Raji (cell line): ENCODE measurements around the gene ACY1.

Experiments used
- POLR2A ChIP-seq: IDR thresholded peaks from 2 replicates; pipeline ENCODE4 v1.6.1; 2011; ENCODE audit warnings: low read depth, low read length, control low read depth; ENCODE audit not compliant: insufficient read depth

Gene ACY1

DNA sequence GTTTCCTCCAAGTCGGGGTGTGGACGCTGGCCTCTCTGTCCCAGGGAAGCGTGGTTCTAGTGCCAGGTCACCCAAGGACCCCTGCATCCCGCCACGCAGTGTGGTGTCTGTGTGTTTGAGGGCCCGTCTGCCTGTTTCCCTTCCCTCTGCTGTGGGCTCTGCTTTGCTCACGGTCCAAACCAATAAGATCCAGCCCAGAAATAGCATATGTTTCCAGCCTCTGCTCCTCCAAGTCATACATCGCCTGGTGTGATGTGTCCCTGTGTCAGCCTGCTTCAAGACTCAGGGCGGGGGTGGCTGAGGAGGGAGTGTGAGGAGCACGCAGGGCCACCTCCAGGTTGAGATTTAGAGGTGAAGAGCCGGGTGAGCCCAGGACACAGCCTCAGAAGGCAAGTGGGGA lies 34.3 kb downstream of the ACY1 start:
- TF ChIP-seq POLR2A = no peak

DNA sequence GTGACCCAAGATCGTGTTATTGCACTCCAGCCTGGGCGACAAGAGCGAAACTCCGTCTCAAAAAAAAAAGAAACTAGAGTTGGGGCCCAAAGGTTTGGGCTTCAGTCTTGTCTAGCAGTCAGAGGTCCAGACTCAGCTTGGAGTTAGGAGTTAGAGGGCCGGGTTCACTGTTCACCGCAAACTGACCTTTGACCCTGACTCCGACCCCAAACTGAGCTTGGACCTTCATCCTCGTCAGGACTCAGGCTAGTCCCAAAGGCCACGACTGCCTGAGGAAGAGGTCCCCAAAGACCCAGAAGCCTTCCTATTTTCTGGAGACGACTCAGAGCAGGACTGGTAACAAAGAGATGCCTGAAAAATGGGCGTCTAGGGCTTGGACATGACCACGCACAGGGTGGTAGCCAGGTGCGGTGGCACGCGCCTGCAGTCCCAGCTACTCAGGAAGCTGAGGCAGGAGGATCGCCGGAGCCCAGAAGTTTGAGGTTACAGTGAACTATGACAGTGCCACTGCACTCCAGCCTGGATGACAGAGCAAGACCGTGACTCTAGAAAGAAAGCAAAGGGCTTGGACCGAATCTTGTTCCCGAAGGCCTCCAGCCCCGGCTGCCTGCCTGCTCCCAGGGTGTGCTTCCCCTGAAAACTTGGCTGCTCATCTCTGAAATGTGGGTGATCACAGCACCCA lies 35.1 kb downstream of the ACY1 start:
- TF ChIP-seq POLR2A = no peak

DNA sequence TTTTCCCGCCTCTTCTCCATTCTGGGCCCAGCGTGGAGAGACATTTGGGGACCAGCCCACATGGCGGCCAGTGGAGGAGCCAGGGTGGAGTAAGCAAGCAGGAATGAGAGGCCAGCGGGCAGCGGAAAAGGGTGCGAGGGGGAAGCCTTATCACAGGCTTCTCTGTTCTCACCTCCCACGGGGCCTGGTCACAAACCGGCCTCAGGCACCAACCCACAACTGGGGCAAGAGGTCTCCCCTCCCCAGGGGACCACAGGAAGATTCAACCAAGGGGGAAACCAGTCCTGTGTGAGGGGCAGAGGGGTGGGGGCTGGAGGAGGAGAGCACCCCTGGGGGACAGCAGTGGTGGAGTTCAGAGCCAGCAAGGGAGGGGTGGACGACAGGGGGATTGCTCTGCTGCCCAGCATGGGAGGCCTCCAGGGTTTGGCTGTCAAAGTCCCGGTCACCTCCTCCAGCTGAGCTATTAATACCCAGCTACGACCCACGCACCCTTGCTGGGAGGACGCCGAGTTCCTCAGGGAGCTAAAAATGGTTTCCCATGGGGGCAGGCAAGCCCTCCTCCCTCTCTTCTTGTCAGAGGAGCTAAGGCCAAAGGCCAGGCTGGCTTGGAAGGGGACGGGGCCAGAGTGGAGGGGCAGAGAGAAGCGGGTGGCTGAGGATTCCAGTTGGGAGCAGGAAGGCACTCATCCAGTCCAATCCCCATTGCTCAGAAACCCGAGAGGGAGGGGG lies 36.2 kb downstream of the ACY1 start:
- no peak for TF ChIP-seq POLR2A

DNA sequence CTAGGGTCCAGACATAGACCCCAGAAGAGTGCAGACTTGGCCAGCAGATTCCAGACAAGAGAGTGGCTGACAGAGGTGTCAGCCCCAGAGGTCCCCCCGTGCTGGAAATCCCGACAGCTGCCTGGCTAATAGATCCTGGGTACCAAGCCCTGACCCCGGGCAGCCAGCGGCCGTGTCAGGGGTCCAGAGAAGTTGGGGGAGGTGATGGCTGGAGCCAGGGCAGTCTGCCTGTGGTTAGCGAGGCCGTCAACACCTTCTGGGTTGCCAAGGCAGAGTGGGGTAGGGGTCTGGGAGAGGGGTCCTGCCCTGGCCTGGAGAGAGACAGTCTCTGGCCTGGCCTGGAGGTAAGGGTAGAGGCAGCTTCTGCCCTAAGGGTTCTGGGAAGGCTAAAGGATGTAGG lies 37.5 kb downstream of the ACY1 start:
- no peak for TF ChIP-seq POLR2A

DNA sequence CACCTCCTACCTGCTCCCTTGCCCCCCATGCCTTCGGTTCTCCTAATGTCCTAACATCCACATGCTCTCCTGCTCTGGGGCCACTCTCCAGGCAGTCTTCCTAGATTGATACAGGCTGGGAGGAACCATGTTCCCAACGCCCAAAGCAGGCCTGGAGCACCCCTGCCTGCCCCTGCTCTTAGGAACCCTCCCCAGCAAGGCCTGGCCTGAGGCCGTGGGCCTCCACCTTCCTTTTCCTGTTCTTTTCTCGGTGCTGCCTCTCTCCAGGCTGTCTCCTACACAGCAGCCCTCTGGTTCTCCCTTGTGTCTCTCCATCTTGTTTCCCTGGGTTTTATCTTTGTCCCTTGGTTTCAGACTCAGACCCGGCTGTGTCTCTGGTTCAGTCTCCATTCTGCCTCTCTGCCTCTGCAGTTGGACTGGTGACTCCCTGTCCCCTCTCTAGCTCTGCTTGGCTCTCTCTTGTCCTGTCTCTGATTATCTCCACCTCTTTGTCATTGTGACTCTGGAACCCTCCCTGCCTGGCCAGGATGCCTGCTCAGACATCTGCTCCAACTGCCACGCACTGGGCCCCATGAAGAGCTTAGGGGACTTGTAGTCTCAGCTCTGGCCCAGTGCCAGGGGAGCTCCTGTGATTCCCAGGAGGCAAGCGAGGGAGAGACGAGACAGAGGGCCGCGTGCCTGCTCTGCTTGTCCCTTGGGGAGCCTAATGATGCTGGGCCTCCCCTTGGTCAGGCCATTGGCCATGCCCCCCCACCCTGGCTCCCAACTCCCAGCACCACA lies 38.3 kb downstream of the ACY1 start:
- no peak for TF ChIP-seq POLR2A

DNA sequence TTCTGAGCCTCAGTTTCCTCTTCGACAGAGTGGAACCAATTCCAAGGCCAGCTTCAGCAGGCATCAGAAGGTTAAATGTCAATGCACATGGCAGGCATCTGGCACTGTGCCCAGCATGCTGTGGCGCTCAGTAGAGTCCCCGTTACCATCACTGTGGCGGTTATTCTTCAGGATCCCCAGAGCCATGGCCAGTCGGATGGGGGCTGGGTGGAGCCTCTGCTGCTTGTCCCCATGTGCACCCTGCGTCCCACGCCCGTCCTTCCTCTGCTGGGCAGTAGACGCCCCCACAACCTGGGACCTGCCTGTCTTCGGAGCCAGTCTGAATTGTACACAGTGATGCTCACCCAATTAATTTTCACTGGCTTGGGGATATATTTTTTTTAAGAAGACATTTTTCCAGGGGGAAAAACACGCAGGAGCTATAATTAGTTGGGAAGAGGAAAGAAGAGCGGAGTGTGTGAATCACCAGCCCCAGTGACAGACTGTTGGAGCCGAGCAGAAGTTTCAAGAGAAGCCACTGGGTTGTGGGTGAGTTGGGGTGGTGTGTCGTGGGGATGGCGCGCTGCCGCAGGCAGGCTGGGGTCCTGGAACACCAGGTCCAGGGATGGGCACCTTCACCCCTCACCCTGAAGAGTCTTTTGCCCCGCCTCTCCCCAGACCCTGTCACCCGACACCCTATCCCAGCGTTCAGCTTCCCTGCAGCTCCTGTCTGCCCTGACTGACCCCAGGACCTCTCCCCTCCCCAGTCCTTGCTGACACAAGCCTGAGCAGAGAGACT lies 39.2 kb downstream of the ACY1 start:
- TF ChIP-seq POLR2A = no peak

DNA sequence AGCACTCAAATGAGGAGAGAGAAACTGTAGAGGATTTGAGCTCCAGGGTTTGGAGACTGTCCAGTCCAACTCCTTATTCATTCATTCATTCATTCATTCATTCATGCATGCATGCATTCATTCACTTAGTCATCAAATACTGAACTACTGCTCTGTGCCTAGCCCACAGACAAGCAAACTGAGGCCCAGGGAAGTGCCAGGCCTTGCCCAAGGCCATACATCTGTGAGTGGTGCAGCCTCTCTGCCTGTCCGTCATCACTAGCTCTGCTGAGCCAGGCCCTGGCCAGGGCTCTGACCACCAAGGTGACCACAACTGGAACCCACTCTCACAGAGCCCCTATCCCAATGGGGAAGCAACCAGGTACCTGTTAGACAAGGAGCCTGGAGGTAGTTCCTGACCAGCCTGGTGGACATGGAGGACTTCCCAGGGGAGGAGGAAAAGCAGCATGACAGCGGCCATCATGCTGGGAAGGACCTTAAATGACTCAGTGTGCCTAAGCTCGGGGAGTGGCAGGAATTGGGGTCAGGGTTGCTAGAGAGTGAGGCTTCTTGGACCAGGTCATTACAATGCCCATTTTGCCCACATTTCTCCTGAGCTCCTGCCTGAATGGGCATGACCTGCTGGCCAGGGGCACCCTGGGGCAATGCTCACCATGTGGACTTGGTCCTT lies 39.9 kb downstream of the ACY1 start:
- TF ChIP-seq POLR2A = no peak

DNA sequence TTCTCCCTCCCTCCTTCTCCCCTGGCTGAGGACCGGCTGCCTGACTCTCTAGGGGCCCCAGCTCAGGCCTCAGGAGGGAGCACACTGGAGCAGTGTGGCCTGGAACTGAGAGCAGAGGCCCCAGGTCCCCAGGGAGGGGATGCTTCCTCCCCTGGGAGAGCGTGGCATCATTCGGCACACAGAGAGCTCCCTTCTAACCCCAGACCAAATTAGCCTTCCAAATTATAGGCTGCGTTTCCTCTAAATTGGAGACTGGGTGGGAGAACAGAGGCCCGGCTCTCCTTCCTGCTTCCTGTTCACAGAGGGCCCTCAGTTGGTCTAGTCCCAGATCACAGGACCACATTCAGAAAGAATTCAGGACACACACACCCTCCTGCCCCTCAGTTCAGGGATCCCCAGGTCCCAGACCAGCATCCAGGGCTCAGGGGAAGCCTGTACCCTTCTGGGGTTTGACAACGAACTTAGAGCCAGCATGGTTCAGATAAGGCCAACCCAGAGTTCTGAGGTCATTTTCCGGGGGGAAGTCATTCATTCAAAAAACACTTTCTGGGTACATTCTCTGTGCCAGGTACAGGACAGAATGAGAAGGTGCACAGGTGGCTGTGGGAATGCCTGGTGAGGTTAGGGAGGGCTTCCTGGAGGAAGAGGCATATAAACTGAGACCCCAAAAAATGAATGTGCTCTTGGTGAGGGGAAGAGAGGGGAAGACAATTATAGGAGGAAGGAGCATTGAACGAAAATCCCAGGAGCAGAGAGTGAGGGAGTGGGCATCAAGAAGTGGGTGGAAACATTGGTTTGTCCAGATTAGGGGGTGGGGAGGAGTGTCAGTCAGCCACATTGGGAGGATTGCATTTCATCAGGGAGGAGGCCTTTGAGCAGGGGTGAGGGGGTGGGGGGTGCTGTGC lies 40.8 kb downstream of the ACY1 start:
- no peak for TF ChIP-seq POLR2A

DNA sequence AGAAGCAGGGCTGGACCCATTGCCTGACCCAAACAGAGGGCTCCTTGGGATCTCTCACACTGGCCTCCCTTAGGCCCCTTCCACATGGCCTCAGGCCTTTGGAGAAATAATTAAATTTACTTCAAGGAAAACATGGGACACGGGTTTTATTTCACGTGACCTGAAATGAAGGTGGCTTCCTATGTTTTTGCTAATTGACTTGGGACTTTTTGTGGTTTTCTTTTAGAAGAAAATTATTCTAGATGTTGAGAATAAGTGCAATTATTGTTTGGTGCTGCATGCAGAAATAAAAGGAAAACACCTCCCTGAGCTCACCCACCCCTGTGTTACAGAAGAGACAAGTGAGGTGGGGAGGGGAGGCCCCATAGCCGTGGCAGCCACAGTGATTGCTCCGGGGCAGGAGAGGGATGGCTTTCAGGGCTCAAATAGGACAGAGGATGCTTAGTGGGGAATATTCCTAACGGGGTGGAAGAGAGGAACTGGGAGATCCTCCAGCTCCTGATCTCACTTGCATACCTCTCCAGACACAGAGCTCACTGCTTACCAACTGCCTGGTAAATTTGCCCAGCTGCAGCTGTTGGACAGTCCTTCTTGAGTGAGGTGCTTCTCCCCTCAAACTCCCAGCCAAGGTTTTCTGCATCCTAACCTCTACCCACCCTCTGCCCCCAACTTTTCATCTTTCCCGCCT lies 41.6 kb downstream of the ACY1 start:
- no peak for TF ChIP-seq POLR2A

DNA sequence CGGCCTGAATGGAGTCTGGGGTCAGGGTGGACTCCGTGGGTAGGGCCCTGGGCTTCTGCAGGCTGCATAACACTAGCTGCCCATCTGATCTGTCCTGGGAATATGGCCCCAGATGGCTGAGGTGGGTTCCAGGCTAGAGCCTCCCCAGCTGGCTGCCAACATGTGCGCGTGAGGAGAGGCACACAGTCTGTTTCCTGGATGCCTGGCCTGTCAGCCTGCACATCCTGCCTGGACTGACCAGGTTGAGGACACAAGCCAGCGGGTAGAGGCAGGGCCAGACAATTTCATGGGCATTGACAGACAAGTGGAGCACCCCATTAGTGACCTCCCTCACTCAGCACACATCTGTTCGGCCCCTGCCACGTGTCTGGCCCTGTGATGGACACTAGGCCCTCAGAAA lies 42.1 kb downstream of the ACY1 start:
- no peak for TF ChIP-seq POLR2A

DNA sequence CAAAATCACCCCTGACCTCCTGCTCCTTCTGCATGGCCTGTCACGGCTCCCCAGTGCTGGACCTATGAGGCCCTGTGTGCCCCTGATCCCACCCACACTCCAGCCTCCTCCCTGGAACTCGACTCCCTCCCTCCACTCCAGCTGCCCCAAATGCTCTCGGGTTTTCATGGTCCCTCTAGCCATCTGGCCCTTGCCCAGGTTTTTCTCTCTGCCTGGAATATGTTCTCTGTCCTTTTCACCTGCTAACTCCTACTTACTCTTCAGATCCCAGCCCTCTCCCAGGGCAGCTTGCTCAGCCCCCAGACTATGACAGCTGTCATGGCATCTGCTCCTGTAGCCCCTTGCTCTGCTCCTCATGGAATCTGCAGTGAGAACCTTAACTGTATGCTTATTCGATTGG lies 42.7 kb downstream of the ACY1 start:
- TF ChIP-seq POLR2A = no peak

DNA sequence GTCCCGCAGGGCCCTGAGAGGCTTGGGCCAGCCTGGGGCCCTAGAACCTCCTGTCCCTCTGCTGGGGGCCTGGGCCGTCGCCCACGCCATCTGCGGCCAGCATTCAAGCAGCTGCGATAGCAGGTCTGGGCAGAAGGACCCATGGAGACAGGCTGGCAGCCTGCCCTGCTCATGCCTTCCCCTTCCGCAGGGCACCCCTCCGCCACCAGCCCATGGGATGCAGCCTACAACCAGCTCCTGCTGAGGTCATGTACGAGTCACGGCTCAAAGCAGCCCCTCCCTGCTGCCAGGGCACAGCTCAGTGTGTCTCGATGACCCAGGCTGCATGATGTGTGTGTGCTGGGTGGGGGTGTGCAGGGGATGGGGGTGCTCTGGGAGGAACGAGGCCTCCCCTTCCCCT lies 45.2 kb downstream of the ACY1 start:
- TF ChIP-seq POLR2A = no peak

DNA sequence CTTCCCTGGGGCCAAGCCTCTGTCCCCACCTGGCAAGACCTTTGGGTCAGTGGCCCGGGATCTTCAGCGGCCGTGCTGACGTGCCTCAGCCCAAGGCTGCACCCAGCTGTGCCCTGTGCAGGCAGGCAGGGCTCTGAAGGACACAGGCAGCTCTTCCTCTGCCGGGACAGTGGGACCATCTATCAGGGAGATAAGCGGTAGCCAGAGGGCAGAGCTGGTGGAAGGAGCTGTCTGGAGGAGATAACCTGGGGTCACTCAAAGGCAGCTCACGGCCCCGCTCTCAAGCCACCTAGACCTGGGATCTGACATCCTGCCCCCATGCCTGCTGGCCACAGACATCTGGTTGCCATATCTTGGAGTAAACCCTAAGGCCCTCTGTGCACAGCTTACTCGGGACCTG lies 45.7 kb downstream of the ACY1 start:
- no peak for TF ChIP-seq POLR2A
